ENCODE measurements around the gene STIP1.

- TF ChIP-seq EZH2 (IDR thresholded peaks at IDR 0.05; ENCODE audit: borderline replicate concordance, low read depth, low read length, severe bottlenecking) = no peak
- TF ChIP-seq CTCF (IDR thresholded peaks at IDR 0.05; ENCODE audit: borderline replicate concordance, extremely low read depth, low read length, poor library complexity, severe bottlenecking) = no peak
Measured at GRCh38 chr11:64244107-64244506, 58.1 kb downstream of the STIP1 start.

Data from DND-41 (cell line).